ENCODE data around the gene CLASP1. TPM values are rescaled to one million over a fixed set of nuclear protein-coding genes. Genes with fewer than 3 reads are reported as not detected.

CLASP1 gene
- total and polyA plus RNA-seq, 2 experiments from 2014 or later = 20.1 to 45.9 TPM

DNA sequence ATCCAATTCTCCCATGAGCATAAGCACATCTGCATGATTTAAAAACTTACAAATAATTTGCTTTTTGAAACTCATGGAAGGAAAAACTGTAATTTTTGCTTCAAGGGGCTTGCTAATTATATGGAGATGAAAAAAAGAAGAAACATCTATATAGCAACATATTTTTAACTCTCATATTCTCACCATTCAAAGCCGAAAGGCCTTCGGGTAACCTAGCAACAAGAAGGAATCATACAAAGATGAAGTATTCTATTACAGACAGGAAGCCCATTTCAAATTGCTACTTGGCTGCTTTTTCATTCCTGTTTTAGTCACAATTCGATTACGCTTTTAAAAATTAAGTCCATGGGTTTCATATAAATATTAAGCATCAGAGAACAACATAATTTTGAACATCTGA is 157.7 kb downstream of the CLASP1 start:
- 91% methylated on average over 4 of the region's 4 CpGs for WGBS (ENCODE audit: low lambda C conversion rate, missing lambda C conversion rate)

GRCh38 chr2:121490584-121491133 is 158.6 kb downstream of the CLASP1 start:
- Histone ChIP-seq H3K9me2 (replicated peaks; ENCODE audit: insufficient read depth) (no peaks in the 10 kb centered on the region), H3K9me3 (ENCODE audit: low read depth) (no peaks in the 10 kb centered on the region), H3K36me3 (replicated peaks; ENCODE audit: insufficient read depth, low read depth) (no peaks in the 10 kb centered on the region), H4K20me1 (ENCODE audit: insufficient read depth, poor library complexity, severe bottlenecking) (no peaks in the 10 kb centered on the region), H3K4me3 (no peak overlapping the region), H3K27ac (no peak overlapping the region), H3K4me2 (no peak overlapping the region), H3K79me2 (peaks cover 36% of the 10 kb centered on the region), H3K4me1 (ENCODE audit: insufficient read depth) (peaks cover 12% of the 10 kb centered on the region), H3K27me3 (no peaks in the 10 kb centered on the region), H2AFZ (no peak overlapping the region)
- no peak for TF ChIP-seq EZH2phosphoT487 (IDR thresholded peaks at IDR 0.05; ENCODE audit: low read depth, severe bottlenecking, unreplicated experiment)
- TF ChIP-seq EZH2 (IDR thresholded peaks at IDR 0.05; ENCODE audit: borderline replicate concordance) = no peak
- TF ChIP-seq, protein P1, sequence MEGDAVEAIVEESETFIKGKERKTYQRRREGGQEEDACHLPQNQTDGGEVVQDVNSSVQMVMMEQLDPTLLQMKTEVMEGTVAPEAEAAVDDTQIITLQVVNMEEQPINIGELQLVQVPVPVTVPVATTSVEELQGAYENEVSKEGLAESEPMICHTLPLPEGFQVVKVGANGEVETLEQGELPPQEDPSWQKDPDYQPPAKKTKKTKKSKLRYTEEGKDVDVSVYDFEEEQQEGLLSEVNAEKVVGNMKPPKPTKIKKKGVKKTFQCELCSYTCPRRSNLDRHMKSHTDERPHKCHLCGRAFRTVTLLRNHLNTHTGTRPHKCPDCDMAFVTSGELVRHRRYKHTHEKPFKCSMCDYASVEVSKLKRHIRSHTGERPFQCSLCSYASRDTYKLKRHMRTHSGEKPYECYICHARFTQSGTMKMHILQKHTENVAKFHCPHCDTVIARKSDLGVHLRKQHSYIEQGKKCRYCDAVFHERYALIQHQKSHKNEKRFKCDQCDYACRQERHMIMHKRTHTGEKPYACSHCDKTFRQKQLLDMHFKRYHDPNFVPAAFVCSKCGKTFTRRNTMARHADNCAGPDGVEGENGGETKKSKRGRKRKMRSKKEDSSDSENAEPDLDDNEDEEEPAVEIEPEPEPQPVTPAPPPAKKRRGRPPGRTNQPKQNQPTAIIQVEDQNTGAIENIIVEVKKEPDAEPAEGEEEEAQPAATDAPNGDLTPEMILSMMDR (IDR thresholded peaks at IDR 0.05; ENCODE audit: poor library complexity) = no peak
- DNase-seq (ENCODE audit: low spot score) = no peak
- 93% methylated on average over 3 of the region's 3 CpGs for WGBS (ENCODE audit: low lambda C conversion rate, missing lambda C conversion rate)

More for the DNA sequence above, 157.7 kb downstream of the CLASP1 start:
- Histone ChIP-seq H2AFZ (no peak overlapping the region), H3K9me2 (replicated peaks; ENCODE audit: insufficient read depth) (no peaks in the 10 kb centered on the region), H3K9me3 (ENCODE audit: low read depth) (no peaks in the 10 kb centered on the region), H4K20me1 (ENCODE audit: insufficient read depth, poor library complexity, severe bottlenecking) (no peaks in the 10 kb centered on the region), H3K36me3 (replicated peaks; ENCODE audit: insufficient read depth, low read depth) (no peaks in the 10 kb centered on the region), H3K27ac (no peak overlapping the region), H3K4me1 (ENCODE audit: insufficient read depth) (peaks cover 12% of the 10 kb centered on the region), H3K4me2 (no peak overlapping the region), H3K4me3 (no peak overlapping the region), H3K27me3 (no peaks in the 10 kb centered on the region), H3K79me2 (peaks cover 33% of the 10 kb centered on the region)
- no peak for DNase-seq (ENCODE audit: low spot score)
- TF ChIP-seq EZH2 (IDR thresholded peaks at IDR 0.05; ENCODE audit: borderline replicate concordance) = no peak
- TF ChIP-seq, protein P1 (IDR thresholded peaks at IDR 0.05; ENCODE audit: poor library complexity) = no peak
- no peak for TF ChIP-seq EZH2phosphoT487 (IDR thresholded peaks at IDR 0.05; ENCODE audit: low read depth, severe bottlenecking, unreplicated experiment)

DNA sequence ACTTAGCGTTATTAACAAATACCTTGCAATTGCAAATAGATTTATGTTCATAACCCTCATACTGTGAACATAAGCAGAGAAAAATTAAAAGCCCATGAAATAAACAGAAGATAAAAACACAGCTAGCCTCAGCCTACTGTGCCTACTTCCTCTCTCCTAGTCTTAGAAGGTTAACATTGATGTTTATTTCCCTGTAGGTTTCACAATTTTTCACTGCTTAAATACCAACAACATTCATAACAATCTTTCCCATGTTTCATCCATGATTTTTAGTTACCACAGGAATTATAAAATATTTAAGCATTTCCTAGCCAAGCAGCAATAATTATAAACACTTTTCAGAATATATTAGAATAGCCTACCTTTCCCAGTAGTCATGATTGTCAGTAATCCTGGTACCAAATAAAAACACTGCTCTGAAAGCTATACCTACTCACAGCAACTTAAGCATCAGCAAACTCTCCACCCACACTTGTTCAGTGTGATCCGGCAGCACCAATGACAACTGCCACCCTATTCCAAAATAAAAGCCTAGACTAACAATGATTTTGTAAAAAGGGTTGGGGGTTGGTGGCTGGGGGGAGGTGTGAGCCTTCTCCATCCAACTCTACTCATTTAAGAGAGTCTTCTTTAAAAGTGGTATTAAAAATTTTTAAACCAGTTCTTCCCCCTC is 159.2 kb downstream of the CLASP1 start:
- no peak for DNase-seq (ENCODE audit: low spot score)
- TF ChIP-seq EZH2 (IDR thresholded peaks at IDR 0.05; ENCODE audit: borderline replicate concordance) (no peak), EZH2phosphoT487 (IDR thresholded peaks at IDR 0.05; ENCODE audit: low read depth, severe bottlenecking, unreplicated experiment) (no peak)
- TF ChIP-seq, protein P1 (IDR thresholded peaks at IDR 0.05; ENCODE audit: poor library complexity) = no peak
- Histone ChIP-seq H3K9me2 (replicated peaks; ENCODE audit: insufficient read depth) (no peaks in the 10 kb centered on the region), H3K9me3 (ENCODE audit: low read depth) (no peaks in the 10 kb centered on the region), H3K27ac (no peak overlapping the region), H3K4me2 (no peak overlapping the region), H3K27me3 (no peaks in the 10 kb centered on the region), H3K4me3 (no peak overlapping the region), H2AFZ (no peak overlapping the region), H3K4me1 (ENCODE audit: insufficient read depth) (peaks cover 12% of the 10 kb centered on the region), H3K36me3 (replicated peaks; ENCODE audit: insufficient read depth, low read depth) (no peaks in the 10 kb centered on the region), H4K20me1 (ENCODE audit: insufficient read depth, poor library complexity, severe bottlenecking) (no peaks in the 10 kb centered on the region), H3K79me2 (peaks cover 42% of the 10 kb centered on the region)
- WGBS (ENCODE audit: low lambda C conversion rate, missing lambda C conversion rate) = 68% methylated on average over 2 of the region's 2 CpGs

Data from hepatocyte (in vitro differentiated cells).